Astrocyte of the cerebellum (primary cell): ENCODE measurements around the gene GRIK1.
A peak's percentile ranks its signal among the peaks of the same experiment; 100 is the strongest.

Experiments used
- DNase-seq: peaks from one replicate; pipeline ENCODE4 v3.0.0-alpha.2; 2011; ENCODE audit warnings: low read depth
- H3K4me3 ChIP-seq: 2 replicates; pipeline ENCODE4 v1.5.1; 2011; ENCODE audit warnings: mild to moderate bottlenecking, low read depth, low read length, moderate library complexity
- CTCF ChIP-seq: IDR thresholded peaks from 2 replicates; pipeline ENCODE4 v1.5.1; 2012; ENCODE audit warnings: low read length, low read depth, moderate library complexity, mild to moderate bottlenecking; ENCODE audit errors: missing control alignments
- in situ Hi-C: cut with HindIII; loops from 2 replicates; pipeline ENCODE4 v1.10.0; 2017; ENCODE audit warnings: low sequenced_read_pairs

The GRIK1 gene

GRCh38 chr21:29753216-29753615 lies 186.6 kb downstream of the GRIK1 start:
- peak; percentile 12 for DNase-seq
- no peak for TF ChIP-seq CTCF
- H3K4me3 ChIP-seq: no peak overlapping the region
- in situ Hi-C loops: no loop called here

GRCh38 chr21:29751473-29752185 lies 188.2 kb downstream of the GRIK1 start:
- DNase-seq: no peak
- no peak for TF ChIP-seq CTCF
- in situ Hi-C loops: no loop called here
- no peak overlapping the region for H3K4me3 ChIP-seq

- H3K4me3 ChIP-seq: no peak overlapping the region
- in situ Hi-C loops: no loop called here
- no peak for DNase-seq
- no peak for TF ChIP-seq CTCF
Observed at GRCh38 chr21:29749957-29750356, 189.8 kb downstream of the GRIK1 start.

- in situ Hi-C loops: no loop called here
- TF ChIP-seq CTCF: no peak
- H3K4me3 ChIP-seq: no peak overlapping the region
- no peak for DNase-seq
Observed at GRCh38 chr21:29749223-29749622, 190.6 kb downstream of the GRIK1 start.

GRCh38 chr21:29748391-29749167 lies 191.2 kb downstream of the GRIK1 start:
- in situ Hi-C loops: no loop called here
- H3K4me3 ChIP-seq: no peak overlapping the region
- no peak for TF ChIP-seq CTCF
- no peak for DNase-seq

GRCh38 chr21:29741761-29742160 lies 198.0 kb downstream of the GRIK1 start:
- H3K4me3 ChIP-seq: no peak overlapping the region
- in situ Hi-C loops: no loop called here
- TF ChIP-seq CTCF: no peak
- no peak for DNase-seq
